GM21717 (cell line): ENCODE results near the gene WDTC1.
A peak's percentile ranks its signal among the peaks of the same experiment; 100 is the strongest.

Experiments used
- ATAC-seq: cut with Tn5 transposase; IDR thresholded peaks from one replicate; pipeline ENCODE4 v1.9.1; 2021; ENCODE audit warnings: mild to moderate bottlenecking, moderate library complexity; ENCODE audit not compliant: unreplicated experiment

The WDTC1 gene

DNA sequence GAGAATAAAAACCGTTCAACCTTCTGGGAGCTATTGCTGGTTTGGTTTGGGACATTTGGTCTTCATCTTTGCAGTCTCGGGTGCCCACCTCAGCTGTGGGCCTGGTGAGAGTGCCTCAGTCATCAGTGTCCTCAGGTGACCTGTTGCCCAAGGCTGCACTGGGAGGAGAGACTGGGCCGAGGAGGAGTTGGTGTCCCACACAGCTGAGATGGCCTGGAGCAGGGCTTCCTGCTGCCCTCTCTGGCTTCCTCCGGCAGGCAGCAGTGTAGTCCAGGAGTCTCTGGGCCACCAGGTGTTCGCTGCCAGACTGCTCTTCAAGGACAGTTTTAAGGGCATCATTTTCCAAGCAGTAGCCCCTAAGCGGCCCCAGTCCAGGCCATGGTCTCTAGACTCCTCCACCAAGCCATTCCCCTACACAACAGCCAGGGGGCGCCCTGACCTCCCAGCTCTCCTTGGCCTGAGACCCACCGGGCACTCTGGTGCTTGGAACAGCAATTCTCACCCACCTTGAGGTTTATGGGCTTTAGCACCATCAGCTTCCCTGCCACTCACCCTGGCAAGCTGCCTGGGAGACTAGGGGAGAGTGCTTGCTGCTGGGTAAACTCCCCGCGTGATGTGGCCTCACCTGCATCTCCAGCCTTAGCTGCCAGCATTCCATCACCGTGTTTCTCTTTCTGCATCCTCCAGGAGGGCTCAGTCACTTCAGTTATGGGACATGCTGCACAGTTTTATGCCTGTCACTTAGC, 98.3 kb downstream of the WDTC1 start:
- ATAC-seq: no peak

GRCh38 chr1:27333717-27334279, 99.4 kb downstream of the WDTC1 start:
- ATAC-seq: no peak

DNA sequence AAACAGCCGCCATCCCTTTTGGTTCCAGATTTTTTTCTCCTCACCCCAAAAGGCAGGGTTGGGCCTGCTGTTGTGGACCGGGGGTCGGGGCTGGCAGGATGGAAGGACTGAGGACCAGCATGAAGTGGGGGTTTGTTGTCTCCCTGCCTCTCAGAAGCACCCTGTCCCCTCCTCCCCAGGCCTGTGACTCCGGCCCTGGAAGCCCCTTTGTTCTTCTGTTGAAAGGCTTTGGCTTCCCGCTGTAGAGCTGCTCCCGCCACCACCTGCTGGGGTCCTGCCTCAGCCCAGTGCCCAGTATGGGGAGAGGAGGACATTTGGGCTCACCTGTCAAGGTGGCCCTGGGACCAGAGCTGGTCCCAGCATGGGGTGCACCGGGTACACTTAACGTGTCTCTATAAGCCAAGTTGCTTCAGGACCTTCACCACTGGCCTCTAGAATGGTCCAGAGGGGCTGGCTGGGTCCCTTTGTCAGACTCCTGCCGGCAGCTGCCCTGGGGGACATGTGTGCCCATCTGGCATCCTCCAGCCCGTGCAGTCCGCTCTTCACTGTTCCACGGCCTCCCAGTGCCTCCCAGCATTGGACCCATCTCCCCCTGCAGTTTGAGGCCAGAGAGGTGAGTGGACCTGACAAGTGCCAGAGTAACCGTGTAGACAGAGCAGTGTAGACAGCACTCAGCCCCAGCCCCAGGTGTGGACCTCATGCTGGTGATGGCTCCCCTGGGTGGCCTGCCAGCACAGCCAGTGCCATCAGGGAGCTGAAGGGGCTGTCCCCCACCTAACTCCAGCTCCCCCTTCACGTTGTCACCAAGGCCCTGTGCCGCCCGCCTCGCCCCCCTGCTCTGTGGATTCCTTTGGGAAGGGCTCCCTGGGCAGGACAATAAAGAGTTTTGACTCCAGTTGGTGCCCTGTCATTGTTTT, 101.3 kb downstream of the WDTC1 start:
- ATAC-seq: no peak

DNA sequence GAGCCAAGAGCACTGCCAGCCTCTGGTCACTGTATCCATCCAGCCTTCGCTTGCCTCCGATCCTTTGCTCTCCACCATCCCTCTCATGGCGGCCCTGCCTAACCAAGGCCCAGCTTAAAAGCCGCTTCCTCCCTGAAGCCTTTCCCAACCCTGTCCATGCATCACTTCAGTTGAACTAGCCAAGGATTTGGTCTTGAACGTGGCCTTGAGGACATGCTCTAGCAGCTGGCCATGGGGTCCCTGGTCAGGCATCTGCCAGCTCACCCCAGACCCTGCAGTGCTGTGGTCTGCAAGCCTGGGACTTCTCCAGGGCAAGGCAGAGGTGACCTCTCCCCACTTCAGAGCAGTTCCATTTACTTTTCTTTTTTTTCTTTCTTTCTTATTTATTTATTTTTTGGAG, 102.3 kb downstream of the WDTC1 start:
- no peak for ATAC-seq

GRCh38 chr1:27338751-27339150, 104.3 kb downstream of the WDTC1 start:
- ATAC-seq: no peak

DNA sequence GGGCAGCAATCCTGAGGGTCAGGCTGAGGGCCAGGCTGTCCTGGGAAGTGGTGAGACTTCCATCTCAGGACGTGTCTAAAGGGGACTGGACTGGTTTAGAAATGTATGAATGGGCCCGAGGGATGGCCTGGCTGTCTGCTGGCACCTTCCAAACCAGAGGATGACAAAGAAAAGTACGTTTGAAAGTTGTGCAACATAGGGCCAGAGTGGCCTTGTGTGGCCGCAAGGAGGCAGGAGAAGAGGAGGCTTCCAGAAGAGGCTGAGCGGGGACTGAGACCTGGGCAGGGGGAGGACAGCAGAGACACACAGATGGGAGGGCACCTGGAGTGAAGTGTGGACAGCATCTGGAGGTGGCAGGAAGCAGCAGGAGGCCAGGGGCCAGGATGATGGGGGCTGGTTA, 104.8 kb downstream of the WDTC1 start:
- no peak for ATAC-seq

- ATAC-seq: peak; percentile 48
Observed at GRCh38 chr1:27341525-27342252, 107.3 kb downstream of the WDTC1 start, which contains the start of gene SYTL1. Gene SYTL1 (plus strand): TSS chr1:27342022. CDS start chr1:27345335, 3,313 bp downstream.

DNA sequence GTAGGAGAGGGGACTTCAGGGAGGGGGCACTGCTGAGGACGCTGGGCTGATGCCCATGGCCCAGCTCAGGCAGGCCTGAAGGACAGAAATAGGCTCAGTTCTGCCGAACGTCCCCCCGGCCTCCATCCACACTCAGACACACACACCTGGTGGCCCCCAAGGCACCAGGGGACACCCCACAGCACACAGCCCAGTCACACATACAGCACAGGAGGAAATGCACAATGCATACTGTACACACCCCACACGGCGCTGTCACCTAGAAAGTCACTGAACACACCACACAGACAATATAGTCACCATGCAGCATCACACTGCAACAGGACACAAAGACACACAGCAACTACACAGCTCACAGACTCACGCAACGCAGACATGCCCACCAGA, 108.0 kb downstream of the WDTC1 start:
- ATAC-seq: peak; percentile 15

GRCh38 chr1:27342778-27343638, 108.6 kb downstream of the WDTC1 start:
- peak; percentile 39 for ATAC-seq

DNA sequence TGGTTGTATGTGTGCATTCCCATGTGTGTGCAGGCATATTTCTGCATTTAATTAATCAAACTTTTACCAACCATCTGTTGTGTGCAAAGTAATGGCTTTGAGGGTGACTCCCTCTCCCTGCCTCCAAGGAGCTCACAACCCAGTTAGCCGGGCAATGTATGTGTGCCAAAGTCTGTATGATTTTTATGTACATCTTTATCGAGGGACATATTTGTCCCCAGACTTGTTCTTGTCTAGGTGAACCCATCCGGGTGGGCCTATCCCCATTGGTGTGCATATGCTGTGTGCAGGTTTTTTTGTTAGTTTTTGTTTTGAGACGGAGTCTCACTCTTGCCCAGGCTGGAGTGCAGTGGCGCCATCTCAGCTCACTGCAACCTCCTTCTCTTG, 109.2 kb downstream of the WDTC1 start:
- ATAC-seq: no peak

GRCh38 chr1:27345272-27345671, 110.8 kb downstream of the WDTC1 start:
- ATAC-seq: no peak

DNA sequence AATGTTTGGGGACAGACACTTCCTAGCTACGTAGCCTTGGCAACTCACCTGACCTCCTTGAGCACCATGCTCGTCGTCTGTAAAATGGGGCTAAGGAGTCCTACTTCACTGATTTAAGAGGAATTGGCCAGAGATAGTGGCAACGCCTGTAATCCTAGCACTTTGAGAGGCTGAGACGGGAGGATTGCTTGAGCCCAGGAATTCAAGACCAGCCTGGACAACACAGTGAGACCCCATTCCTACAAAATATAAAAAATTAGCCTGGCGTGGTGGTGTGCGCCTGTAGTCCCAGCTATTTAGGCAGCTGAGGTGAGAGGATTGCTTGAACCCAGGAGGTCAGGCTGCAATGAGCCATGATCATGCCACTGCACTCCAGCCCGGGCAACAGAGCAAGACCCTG, 111.9 kb downstream of the WDTC1 start:
- ATAC-seq: no peak

DNA sequence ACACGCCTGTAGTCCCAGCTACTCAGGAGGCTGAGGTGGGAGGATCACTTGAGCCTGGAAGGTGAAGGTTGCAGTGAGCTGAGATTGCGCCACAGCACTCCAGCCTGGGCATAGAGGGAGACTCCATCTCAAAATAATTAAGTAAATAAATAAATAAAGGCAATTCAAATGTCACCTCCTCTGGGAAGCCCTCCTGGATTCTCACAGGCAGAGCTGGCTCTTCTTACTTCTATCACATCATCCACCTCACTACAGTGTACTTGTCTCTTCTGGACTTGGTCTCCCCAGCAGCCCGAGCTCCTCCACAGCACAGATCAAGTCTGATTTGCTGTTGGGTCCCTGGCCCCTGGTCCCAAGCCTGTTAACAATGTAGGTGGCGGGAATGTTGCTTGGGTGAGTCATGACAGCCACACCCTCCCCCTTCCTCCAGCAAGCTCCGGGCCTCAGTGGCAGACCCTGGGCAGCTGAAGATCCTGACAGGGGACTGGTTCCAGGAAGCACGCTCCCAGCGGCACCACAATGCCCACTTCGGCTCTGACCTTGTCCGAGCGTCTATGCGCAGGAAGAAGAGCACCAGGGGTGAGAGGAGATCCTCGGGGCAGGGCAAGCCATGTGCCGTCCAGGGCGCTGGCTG, 112.7 kb downstream of the WDTC1 start:
- ATAC-seq: no peak

GRCh38 chr1:27348861-27349783, 114.7 kb downstream of the WDTC1 start:
- ATAC-seq: no peak

- ATAC-seq: no peak
Observed at GRCh38 chr1:27349784-27350662, 115.6 kb downstream of the WDTC1 start.

GRCh38 chr1:27350663-27351540, 116.5 kb downstream of the WDTC1 start:
- no peak for ATAC-seq
